Measurements from ENCODE around the gene FGF10. TPM values are rescaled to one million over a fixed set of nuclear protein-coding genes. Genes with fewer than 3 reads are reported as not detected.
A peak's percentile ranks its signal among the peaks of the same experiment; 100 is the strongest.

FGF10 gene
- total and polyA plus RNA-seq, 8 donors, result 1.4 to 31.2 (median 12.6) TPM; not detected in 1

GRCh38 chr5:44372028-44372427, 17.2 kb downstream of the FGF10 start:
- Histone ChIP-seq H3K27ac (no peak overlapping the region), H3K4me1 (no peaks in the 10 kb centered on the region), H3K4me3 (no peak overlapping the region), H3K9me3 (no peaks in the 10 kb centered on the region), H3K27me3 (no peaks in the 10 kb centered on the region), H3K36me3 (no peaks in the 10 kb centered on the region)
- 64 to 75% (median 71%) methylated on average over 4 of the region's 4 CpGs for WGBS, 5 donors
- TF ChIP-seq CTCF (IDR thresholded peaks at IDR 0.05) (no peak), POLR2A (IDR thresholded peaks at IDR 0.05) (no peak), POLR2AphosphoS5 (IDR thresholded peaks at IDR 0.05) (no peak), EP300 (IDR thresholded peaks at IDR 0.05) (no peak)
- intact Hi-C loops (cut with DNase I; ENCODE audit: low total_unique reads), result no loop called here
- DNase-seq, result no peak

GRCh38 chr5:44367203-44367602, 22.0 kb downstream of the FGF10 start:
- Histone ChIP-seq H3K27me3 (no peaks in the 10 kb centered on the region), H3K36me3 (no peaks in the 10 kb centered on the region), H3K27ac (no peak overlapping the region), H3K9me3 (no peaks in the 10 kb centered on the region), H3K4me1 (no peaks in the 10 kb centered on the region), H3K4me3 (no peak overlapping the region)
- DNase-seq, result no peak
- WGBS, 5 donors, result 38 to 59% (median 53%) methylated on average over 1 of the region's 1 CpG
- intact Hi-C loops (cut with DNase I; ENCODE audit: low total_unique reads), result no loop called here
- TF ChIP-seq POLR2A (IDR thresholded peaks at IDR 0.05) (no peak), CTCF (IDR thresholded peaks at IDR 0.05) (no peak), EP300 (IDR thresholded peaks at IDR 0.05) (no peak), POLR2AphosphoS5 (IDR thresholded peaks at IDR 0.05) (no peak)

- intact Hi-C loops (cut with DNase I; ENCODE audit: low total_unique reads), result no loop called here
- no peak overlapping the region for H3K27ac ChIP-seq
- no peaks in the 10 kb centered on the region for H3K9me3 ChIP-seq
- H3K4me3 ChIP-seq, result no peak overlapping the region
- H3K36me3 ChIP-seq, result no peaks in the 10 kb centered on the region
- no peaks in the 10 kb centered on the region for H3K4me1 ChIP-seq
- no peak for TF ChIP-seq POLR2AphosphoS5 (IDR thresholded peaks at IDR 0.05)
- no peaks in the 10 kb centered on the region for H3K27me3 ChIP-seq
- 39 to 47% (median 46%) methylated on average over 2 of the region's 2 CpGs for WGBS, 5 donors
- DNase-seq, result no peak
Measured at GRCh38 chr5:44365345-44365744, 23.9 kb downstream of the FGF10 start.

GRCh38 chr5:44364097-44364496, 25.1 kb downstream of the FGF10 start:
- intact Hi-C loops (cut with DNase I; ENCODE audit: low total_unique reads), result no loop called here
- TF ChIP-seq POLR2A (IDR thresholded peaks at IDR 0.05) (no peak), POLR2AphosphoS5 (IDR thresholded peaks at IDR 0.05) (no peak), CTCF (IDR thresholded peaks at IDR 0.05) (no peak), EP300 (IDR thresholded peaks at IDR 0.05) (no peak)
- H3K27ac ChIP-seq, result no peak overlapping the region
- DNase-seq, result no peak
- no peak overlapping the region for H3K4me3 ChIP-seq
- 87 to 92% (median 90%) methylated on average over 2 of the region's 2 CpGs for WGBS, 5 donors
- H3K36me3 ChIP-seq, result no peaks in the 10 kb centered on the region
- no peaks in the 10 kb centered on the region for H3K9me3 ChIP-seq
- H3K4me1 ChIP-seq, result no peaks in the 10 kb centered on the region
- H3K27me3 ChIP-seq, result no peaks in the 10 kb centered on the region

GRCh38 chr5:44361342-44362001, 27.7 kb downstream of the FGF10 start:
- Histone ChIP-seq H3K9me3 (no peaks in the 10 kb centered on the region), H3K27ac (no peak overlapping the region), H3K4me1 (no peaks in the 10 kb centered on the region), H3K36me3 (no peaks in the 10 kb centered on the region), H3K27me3 (no peaks in the 10 kb centered on the region), H3K4me3 (no peak overlapping the region)
- no peak for TF ChIP-seq POLR2AphosphoS5 (IDR thresholded peaks at IDR 0.05)
- no peak for TF ChIP-seq POLR2A (IDR thresholded peaks at IDR 0.05)
- TF ChIP-seq EP300 (IDR thresholded peaks at IDR 0.05), result no peak
- TF ChIP-seq CTCF (IDR thresholded peaks at IDR 0.05), result no peak
- intact Hi-C loops (cut with DNase I; ENCODE audit: low total_unique reads), result no loop called here
- peak in 1 of 2 donors; percentile 50 for DNase-seq
- 69 to 89% (median 71%) methylated on average over 1 of the region's 1 CpG for WGBS, 5 donors

All from stomach (tissue), 9 donors.